HepG2 (cell line): ENCODE results near the gene CD320.

Source experiments
- KAT8 ChIP-seq: IDR thresholded peaks from 2 replicates; pipeline ENCODE4 v1.6.1; 2016; ENCODE audit warnings: missing genetic modification reagents, missing compliant biosample characterization
- POLR2AphosphoS2 ChIP-seq: IDR thresholded peaks from 2 replicates; pipeline ENCODE4 v1.6.1; 2011; ENCODE audit warnings: low read depth, low read length, improper control_type of control experiment
- SP1 ChIP-seq, 2 experiments: fragments of 450-650 bp in 1 of 2; sonication (generic) in 1 of 2; formaldehyde crosslinking in 1 of 2; IDR thresholded peaks; 2 replicates each; pipeline versions ENCODE4 v1.4.0 to v1.6.1; 2016 to 2020; ENCODE audit warnings: missing genetic modification reagents in 1 of 2
- ZNF441 ChIP-seq: sonication (generic); formaldehyde crosslinking; IDR thresholded peaks from 2 replicates; pipeline ENCODE4 v1.7.0; 2021; ENCODE audit warnings: missing genetic modification reagents, borderline replicate concordance
- TF ChIP-seq, protein P1 (sequence below): conservative IDR thresholded peaks from 2 replicates; pipeline ENCODE4 v1.6.1; 2018; ENCODE audit warnings: missing genetic modification reagents

DNA sequence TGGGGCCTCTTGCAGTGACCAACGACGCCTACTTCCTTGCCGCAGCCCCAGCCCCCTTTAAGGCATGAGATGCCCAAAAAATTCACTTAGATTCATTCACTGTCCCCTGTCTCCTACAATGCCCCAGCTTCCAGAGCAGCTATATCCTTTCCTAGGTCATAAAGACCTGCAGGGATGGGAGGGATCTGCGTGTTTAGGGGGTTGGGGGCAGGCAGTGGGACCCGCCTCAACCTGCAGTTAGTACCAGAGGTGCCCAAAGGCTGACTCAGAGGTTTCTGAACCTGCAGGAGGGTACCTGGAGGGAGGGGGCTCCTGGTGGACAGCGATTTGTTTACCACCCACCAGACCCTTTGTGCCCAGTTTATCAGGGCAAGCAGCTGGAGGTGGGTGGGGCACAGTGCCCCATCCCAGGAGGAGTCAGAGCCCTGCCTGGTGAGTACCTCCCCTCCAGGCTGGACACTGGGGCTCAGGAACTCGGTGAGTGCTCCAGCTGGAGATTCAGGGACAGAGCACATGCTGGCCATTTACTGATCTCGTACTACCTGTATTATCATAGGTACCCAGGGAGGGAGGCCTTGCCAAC, 23.2 kb upstream of the CD320 start:
- TF ChIP-seq SP1 (IDR thresholded peaks at IDR 0.05): no peak
- TF ChIP-seq SP1 (CRISPR knock-in tag; IDR thresholded peaks at IDR 0.05): no peak
- no peak for TF ChIP-seq ZNF441
- TF ChIP-seq, protein P1, sequence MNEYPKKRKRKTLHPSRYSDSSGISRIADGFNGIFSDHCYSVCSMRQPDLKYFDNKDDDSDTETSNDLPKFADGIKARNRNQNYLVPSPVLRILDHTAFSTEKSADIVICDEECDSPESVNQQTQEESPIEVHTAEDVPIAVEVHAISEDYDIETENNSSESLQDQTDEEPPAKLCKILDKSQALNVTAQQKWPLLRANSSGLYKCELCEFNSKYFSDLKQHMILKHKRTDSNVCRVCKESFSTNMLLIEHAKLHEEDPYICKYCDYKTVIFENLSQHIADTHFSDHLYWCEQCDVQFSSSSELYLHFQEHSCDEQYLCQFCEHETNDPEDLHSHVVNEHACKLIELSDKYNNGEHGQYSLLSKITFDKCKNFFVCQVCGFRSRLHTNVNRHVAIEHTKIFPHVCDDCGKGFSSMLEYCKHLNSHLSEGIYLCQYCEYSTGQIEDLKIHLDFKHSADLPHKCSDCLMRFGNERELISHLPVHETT (CRISPR knock-in tag): no peak
- no peak for TF ChIP-seq POLR2AphosphoS2
- no peak for TF ChIP-seq KAT8 (CRISPR knock-in tag)
